Spleen (tissue), 11 donors: Measurements from ENCODE around the gene MCM9. TPM values are rescaled to one million over a fixed set of nuclear protein-coding genes. Genes with fewer than 3 reads are reported as not detected.

Source experiments
- DNase-seq: peaks from one replicate; pipeline ENCODE4 v3.0.0-alpha.2; 2020
- H3K27ac ChIP-seq, 8 donors: fragments of 200-600 bp; sonication (generic) in 7 of 8; 1 replicate in 4 of 8; 2 replicates in 4 of 8; pipeline versions ENCODE4 v1.5.0 to v1.8.0; 2016 to 2021; ENCODE audit warnings: inconsistent platforms in 4 of 8, mild to moderate bottlenecking in 4 of 8, moderate library complexity in 1 of 8
- H3K27me3 ChIP-seq, 7 donors: fragments of 200-600 bp; sonication (generic) in 6 of 7; replicated peaks in 1 of 7; 1 replicate in 4 of 7; 2 replicates in 3 of 7; pipeline versions ENCODE4 v1.5.0 to v1.8.0; 2016 to 2021; ENCODE audit warnings: inconsistent platforms in 3 of 7, mild to moderate bottlenecking in 1 of 7
- H3K36me3 ChIP-seq, 6 donors: fragments of 200-600 bp; sonication (generic) in 5 of 6; 1 replicate in 4 of 6; 2 replicates in 2 of 6; pipeline versions ENCODE4 v1.5.0 to v1.8.0; 2016 to 2021; ENCODE audit warnings: inconsistent platforms in 2 of 6
- H3K4me1 ChIP-seq, 6 donors: fragments of 200-600 bp; sonication (generic) in 5 of 6; 1 replicate in 3 of 6; 2 replicates in 3 of 6; pipeline versions ENCODE4 v1.5.0 to v1.8.0; 2016 to 2021; ENCODE audit warnings: inconsistent platforms in 3 of 6
- H3K4me3 ChIP-seq, 8 donors: fragments of 200-600 bp; sonication (generic) in 7 of 8; 1 replicate in 4 of 8; 2 replicates in 4 of 8; pipeline versions ENCODE4 v1.5.0 to v1.8.0; 2016 to 2021; ENCODE audit warnings: inconsistent platforms in 4 of 8, mild to moderate bottlenecking in 4 of 8, moderate library complexity in 2 of 8
- H3K9me3 ChIP-seq, 8 donors: fragments of 200-600 bp; sonication (generic) in 7 of 8; 1 replicate in 4 of 8; 2 replicates in 4 of 8; pipeline versions ENCODE4 v1.5.0 to v1.8.0; 2016 to 2021; ENCODE audit warnings: inconsistent platforms in 4 of 8
- POLR2A ChIP-seq, 3 donors: fragments of 450-650 bp; IDR thresholded peaks; one replicate each; pipeline ENCODE4 v1.5.1; 2017; ENCODE audit warnings: antibody characterized with exemption in 3 of 3, mild to moderate bottlenecking in 1 of 3
- POLR2AphosphoS5 ChIP-seq, 3 donors: sonication (generic); formaldehyde crosslinking; IDR thresholded peaks; one replicate each; pipeline ENCODE4 v1.5.1; 2017; ENCODE audit warnings: antibody characterized with exemption in 3 of 3
- WGBS, 5 donors: extraction: QIAGEN DNeasy Blood & Tissue Kit in 3 of 5; methylation state at CpG; one replicate each; pipeline versions ENCODE4 v1.1.5 to v1.1.7; 2013 to 2018; 5-methylcytosine and 5-hydroxymethylcytosine counted together
- intact Hi-C: fragments of 100-400 bp; cut with DNase I; formaldehyde crosslinking; loops from one replicate; pipeline ENCODE4 v1.15.0; 2023; ENCODE audit warnings: low total_unique reads
- polyA plus RNA-seq, 3 donors: library from polyadenylated mRNA; stranded (reverse); fragments of 200-250 nt; gene quantifications; one replicate each; pipeline ENCODE4 v1.2.1, GENCODE V29; 2013
- total RNA-seq, 7 donors: library from RNA; depleted of rRNA in 3 of 7; stranded (reverse); fragments of >200 nt in 3 of 7; fragmentation: NEBNext Ultra II Directional in 4 of 7; extraction: Animal tissue kit (Norgen Biotek cat#: 25700) in 4 of 7; gene quantifications; one replicate each; pipeline versions ENCODE4 v1.1.0 to v1.2.1, GENCODE V29; 2016 to 2021
- TF ChIP-seq, protein P1 (sequence below), 11 experiments: fragments of 200-600 bp in 7 of 11; fragments of 450-650 bp in 4 of 11; sonication (generic) in 4 of 11; IDR thresholded peaks in 8 of 11; conservative IDR thresholded peaks in 3 of 11; 1 replicate in 7 of 11; 2 replicates in 4 of 11; pipeline versions ENCODE4 v1.4.0 to v1.8.0; 2016 to 2021; ENCODE audit warnings: antibody characterized with exemption in 11 of 11, inconsistent platforms in 4 of 11, mild to moderate bottlenecking in 1 of 11
- donor health status: healthy with polysubstance abuse.
- donor health status: DM: no; HTN: no; CAD: no; lungs with moderate emphysema.
- donor health status: DM: no; HTN: no; CAD: no.
- donor health status: Bipolar disorder and iron deficiency.
- donor health status: healthy.
- donor health status: DM: no; HTN: no; CAD: no.
- donor health status: DM: yes; HTN: yes; CAD: no.

MCM9 gene
- total and polyA plus RNA-seq, 10 donors = 3.7 to 33.6 (median 21.5) TPM

DNA sequence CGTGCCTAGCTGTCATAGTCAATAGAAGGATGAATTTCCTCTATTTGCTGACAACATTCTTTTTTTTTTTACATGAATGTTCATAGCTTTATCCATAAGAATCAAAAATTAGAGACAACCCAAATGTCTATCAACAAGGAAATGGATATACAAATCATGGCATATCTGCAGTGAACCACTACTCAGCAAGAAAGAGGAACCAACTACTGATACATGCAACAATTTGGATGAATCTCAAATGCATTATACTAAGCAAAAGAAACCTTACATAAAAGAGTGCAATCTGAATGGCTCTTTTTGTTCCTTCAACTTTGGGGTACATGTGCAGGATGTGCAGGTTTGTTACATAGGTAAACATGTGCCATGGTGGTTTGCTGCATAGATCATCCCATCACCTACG, 17.7 kb upstream of the MCM9 start:
- Histone ChIP-seq H3K36me3 (no peaks in the 10 kb centered on the region), H3K4me3 (no peak overlapping the region), H3K9me3 (peaks cover 0 to 37% (median 6%) of the 10 kb centered on the region in 8 donors), H3K4me1 (no peaks in the 10 kb centered on the region), H3K27ac (no peak overlapping the region), H3K27me3 (no peaks in the 10 kb centered on the region)
- intact Hi-C loops = no loop called here
- TF ChIP-seq POLR2AphosphoS5 (IDR thresholded peaks at IDR 0.05) (no peak), POLR2A (IDR thresholded peaks at IDR 0.05) (no peak)
- TF ChIP-seq, protein P1, sequence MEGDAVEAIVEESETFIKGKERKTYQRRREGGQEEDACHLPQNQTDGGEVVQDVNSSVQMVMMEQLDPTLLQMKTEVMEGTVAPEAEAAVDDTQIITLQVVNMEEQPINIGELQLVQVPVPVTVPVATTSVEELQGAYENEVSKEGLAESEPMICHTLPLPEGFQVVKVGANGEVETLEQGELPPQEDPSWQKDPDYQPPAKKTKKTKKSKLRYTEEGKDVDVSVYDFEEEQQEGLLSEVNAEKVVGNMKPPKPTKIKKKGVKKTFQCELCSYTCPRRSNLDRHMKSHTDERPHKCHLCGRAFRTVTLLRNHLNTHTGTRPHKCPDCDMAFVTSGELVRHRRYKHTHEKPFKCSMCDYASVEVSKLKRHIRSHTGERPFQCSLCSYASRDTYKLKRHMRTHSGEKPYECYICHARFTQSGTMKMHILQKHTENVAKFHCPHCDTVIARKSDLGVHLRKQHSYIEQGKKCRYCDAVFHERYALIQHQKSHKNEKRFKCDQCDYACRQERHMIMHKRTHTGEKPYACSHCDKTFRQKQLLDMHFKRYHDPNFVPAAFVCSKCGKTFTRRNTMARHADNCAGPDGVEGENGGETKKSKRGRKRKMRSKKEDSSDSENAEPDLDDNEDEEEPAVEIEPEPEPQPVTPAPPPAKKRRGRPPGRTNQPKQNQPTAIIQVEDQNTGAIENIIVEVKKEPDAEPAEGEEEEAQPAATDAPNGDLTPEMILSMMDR (IDR thresholded peaks at IDR 0.05 in 8 of 11, conservative IDR thresholded peaks at IDR 0.05 in 3 of 11) = no peak
- DNase-seq = no peak
- WGBS, 5 donors = 94 to 100% (median 96%) methylated on average over 2 of the region's 2 CpGs

DNA sequence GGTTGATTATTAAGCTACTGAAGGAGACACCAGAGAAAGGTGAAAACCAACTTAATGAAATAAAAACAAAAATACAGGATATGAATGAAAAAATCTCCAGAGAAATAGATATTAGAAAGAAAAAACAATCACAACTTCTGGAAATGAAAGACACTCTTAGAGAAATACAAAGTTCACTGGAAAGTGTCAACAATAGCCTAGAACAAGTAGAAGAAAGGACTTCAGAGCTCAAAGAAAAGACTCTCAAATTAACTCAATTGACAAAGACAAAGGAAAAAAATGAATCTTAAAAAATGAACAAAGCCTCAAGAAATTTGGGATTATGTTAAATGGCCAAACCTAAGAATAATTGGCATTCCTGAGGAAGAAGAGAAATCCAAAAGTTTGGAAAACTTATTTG, 10.3 kb upstream of the MCM9 start:
- intact Hi-C loops = no loop called here
- H3K4me3 ChIP-seq = no peak overlapping the region
- TF ChIP-seq, protein P1 (IDR thresholded peaks at IDR 0.05 in 8 of 11, conservative IDR thresholded peaks at IDR 0.05 in 3 of 11) = no peak
- no peak for TF ChIP-seq POLR2AphosphoS5 (IDR thresholded peaks at IDR 0.05)
- no peak for TF ChIP-seq POLR2A (IDR thresholded peaks at IDR 0.05)

DNA sequence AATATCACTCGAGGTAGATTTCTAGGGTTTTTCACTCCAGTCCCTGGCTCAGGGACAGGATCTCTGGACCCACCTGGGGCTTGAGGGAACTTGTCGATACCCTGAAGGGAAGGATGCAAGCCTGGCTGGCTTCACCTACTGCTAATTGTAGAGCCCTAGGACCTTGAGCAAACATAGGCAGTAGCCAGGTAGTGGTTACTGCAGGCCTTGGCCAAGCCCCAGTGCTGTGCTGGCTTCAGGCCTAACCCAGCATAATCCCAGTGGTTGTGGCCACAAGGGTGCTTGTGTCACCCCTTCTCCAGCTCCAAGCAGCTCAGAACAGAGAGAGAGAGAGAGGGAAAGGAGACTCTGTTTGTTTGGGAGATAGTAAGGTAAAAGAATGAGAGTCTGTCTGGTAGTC, 5.8 kb upstream of the MCM9 start:
- peaks cover 0 to 7% (median 0%) of the 10 kb centered on the region in 6 donors for H3K36me3 ChIP-seq
- no peak for DNase-seq
- intact Hi-C loops = no loop called here
- H3K4me3 ChIP-seq = no peak overlapping the region
- TF ChIP-seq POLR2A (IDR thresholded peaks at IDR 0.05) (no peak), POLR2AphosphoS5 (IDR thresholded peaks at IDR 0.05) (no peak)
- TF ChIP-seq, protein P1 (IDR thresholded peaks at IDR 0.05 in 8 of 11, conservative IDR thresholded peaks at IDR 0.05 in 3 of 11) = no peak
- H3K27ac ChIP-seq = no peak overlapping the region
- peaks cover 0 to 50% (median 17%) of the 10 kb centered on the region in 8 donors for H3K9me3 ChIP-seq
- peaks cover 1 to 8% (median 4%) of the 10 kb centered on the region in 6 donors for H3K4me1 ChIP-seq
- no peaks in the 10 kb centered on the region for H3K27me3 ChIP-seq
- 81 to 98% (median 85%) methylated on average over 2 of the region's 2 CpGs for WGBS, 5 donors

More for the DNA sequence above, 10.3 kb upstream of the MCM9 start:
- Histone ChIP-seq H3K27me3 (no peaks in the 10 kb centered on the region), H3K27ac (no peak overlapping the region), H3K9me3 (peaks cover 0 to 88% (median 32%) of the 10 kb centered on the region in 8 donors), H3K36me3 (no peaks in the 10 kb centered on the region), H3K4me1 (no peaks in the 10 kb centered on the region)
- no peak for DNase-seq

DNA sequence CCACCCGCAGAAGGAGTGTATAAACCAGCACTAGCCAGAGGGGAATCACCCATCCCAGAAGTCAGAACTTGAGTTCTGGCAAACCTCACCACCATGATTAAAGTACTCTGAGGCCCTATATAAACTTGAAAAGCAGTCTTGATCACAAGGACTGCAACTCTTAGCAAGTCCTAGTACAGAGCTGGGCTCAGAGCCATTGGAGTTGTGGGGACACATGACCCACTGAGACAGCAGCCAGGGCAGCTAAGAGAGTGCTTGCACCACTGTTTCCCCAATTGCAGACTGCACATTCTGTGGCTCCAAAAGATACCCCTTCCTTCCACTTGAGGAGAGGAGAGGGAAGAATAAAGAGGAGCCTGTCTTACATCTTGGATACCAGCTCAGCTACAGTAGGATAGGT, 4.7 kb upstream of the MCM9 start:
- Histone ChIP-seq H3K4me1 (peaks cover 7 to 15% (median 10%) of the 10 kb centered on the region in 6 donors), H3K4me3 (no peak overlapping the region), H3K9me3 (peaks cover 0 to 39% (median 6%) of the 10 kb centered on the region in 8 donors), H3K36me3 (peaks cover 0 to 7% (median 0%) of the 10 kb centered on the region in 6 donors), H3K27ac (no peak overlapping the region), H3K27me3 (no peaks in the 10 kb centered on the region)
- DNase-seq = no peak
- 95 to 100% (median 100%) methylated on average over 1 of the region's 1 CpG for WGBS, 5 donors
- TF ChIP-seq, protein P1 (IDR thresholded peaks at IDR 0.05 in 8 of 11, conservative IDR thresholded peaks at IDR 0.05 in 3 of 11) = no peak
- TF ChIP-seq POLR2AphosphoS5 (IDR thresholded peaks at IDR 0.05) (no peak), POLR2A (IDR thresholded peaks at IDR 0.05) (no peak)
- intact Hi-C loops = no loop called here
